HG03378 (cell line): ENCODE measurements around the gene TUG1.
A peak's percentile ranks its signal among the peaks of the same experiment; 100 is the strongest.

Experiments
- ATAC-seq: cut with Tn5 transposase; IDR thresholded peaks from one replicate; pipeline ENCODE4 v1.9.1; 2021; ENCODE audit warnings: mild to moderate bottlenecking, moderate library complexity; ENCODE audit not compliant: unreplicated experiment

TUG1 gene

DNA sequence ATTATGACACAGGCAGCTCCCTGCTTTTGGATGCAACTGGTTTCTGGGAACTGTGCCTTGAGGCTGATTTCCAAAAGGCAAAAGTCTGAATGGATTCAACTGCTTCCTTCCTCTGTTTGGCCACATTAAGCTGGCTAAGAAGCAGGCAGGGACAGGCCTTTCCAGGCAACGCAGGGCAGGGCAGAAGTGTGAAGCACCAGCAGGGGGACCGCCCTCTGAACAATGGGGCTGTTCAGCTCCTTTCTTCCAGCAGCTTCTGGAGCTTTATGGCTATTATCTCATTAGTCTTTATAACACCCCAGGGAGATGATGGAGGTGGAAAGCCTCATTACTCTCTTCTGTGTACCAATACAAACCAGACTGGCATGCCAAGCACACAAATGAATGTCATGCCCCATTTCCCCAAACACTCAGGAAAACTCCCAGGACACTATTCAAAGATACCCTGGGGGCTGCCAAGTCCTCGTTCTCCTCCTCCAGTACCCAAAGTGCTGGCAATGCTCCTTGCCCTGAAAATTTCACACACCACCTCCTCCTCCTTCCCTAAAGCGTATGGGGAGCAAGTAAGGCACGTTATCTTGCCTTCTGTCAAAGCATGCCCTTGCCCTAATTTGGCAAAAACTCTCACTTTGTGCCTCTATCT lies 21.8 kb upstream of the TUG1 start:
- no peak for ATAC-seq

DNA sequence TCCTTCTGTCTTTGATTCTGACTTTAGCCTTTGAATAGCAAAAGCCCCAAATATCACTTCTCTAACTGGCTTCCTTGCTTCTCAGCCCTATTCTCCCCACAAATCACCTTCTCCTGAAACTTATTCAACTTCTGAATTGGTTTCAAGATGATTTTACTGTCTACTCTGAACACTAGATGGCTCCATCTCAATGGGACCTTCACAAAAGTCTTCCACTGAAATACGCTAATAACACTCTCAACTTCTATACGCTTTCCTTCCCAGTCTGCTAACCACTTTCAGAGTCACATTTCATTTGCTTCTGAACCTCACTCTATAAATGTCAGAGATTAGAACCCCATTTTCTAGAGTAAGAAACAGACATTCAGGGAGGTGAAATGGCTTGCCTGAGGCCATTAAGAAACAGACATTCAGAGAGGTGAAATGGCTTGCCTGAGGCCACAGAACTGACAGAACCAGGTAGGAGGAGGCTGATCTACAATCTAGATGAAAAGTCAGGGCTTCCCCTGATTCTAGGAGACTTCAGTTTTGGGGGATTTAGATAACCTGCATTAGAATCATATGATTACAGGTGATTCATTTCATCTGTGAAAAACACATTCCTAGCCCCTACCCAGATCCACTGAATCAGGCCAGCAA lies 21.1 kb upstream of the TUG1 start:
- ATAC-seq, result no peak

DNA sequence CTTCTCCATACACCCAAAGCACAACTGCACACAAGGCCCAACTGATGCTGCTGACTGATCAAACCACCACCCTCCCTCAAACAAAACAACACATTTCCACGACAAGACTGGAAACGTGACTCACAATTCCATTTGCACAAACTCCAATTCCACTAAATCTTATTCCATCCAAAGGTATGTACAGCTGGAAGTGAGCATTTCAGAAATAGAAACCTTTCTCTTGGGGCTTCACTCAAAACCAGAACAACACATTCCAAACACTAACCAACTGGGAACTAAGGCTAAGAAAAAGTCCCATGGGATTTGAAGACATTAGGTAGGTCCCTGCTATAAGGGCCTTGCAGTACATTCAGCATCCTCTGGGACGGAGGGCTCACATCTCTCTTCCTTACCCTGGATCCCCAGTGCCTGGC lies 20.1 kb upstream of the TUG1 start:
- no peak for ATAC-seq

DNA sequence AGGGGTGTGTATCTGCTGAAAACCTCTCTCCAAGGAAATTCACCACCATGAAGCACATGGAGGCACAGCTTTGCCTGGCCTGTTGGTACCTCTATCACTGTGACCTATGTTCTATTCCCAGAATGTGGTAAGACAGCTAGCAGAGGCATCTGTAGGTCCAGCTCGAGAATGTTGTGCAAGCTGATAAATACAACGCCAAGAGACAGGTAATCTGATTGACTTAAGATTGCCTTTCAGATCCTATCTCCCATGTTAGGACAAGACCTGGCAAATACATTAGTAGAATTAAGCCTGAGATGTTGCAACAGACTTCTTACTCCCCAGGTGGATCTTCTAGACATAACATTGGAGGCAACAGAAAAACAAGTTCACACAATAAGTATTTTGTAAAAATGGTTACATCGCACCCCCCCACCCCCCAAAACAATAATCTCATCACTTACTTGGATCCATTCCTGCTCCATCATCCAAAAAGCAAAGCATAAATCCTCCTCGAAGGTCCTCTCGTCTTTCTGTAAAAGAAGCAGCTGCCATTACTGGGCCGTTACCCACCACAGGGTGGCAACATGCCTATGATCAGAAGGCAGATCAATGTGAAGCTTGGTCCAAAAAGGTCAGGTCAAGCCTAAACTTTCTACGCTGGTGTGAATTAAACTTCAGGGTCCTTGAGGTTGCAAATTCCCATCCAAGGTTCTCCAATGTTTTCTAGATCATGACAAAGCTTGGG lies 19.0 kb upstream of the TUG1 start:
- no peak for ATAC-seq

DNA sequence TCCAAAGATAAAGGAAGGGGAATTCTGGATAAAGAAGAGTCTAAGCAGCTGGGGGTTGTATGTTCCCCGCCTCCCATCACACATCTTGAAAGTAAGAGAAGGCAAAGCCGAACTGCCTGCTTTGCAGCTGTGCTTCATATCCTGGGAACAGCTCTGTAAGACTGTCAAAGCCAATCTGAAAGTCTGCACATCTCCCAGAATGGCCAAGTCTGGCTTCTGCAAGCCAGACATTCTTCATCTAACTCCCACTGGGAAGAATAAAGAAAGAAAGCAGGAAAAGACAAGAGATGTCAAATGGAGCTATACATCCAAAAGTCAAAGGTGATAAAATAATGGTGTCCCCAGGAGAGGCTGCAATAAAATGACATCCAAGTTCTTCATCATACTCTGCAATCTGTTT lies 15.9 kb upstream of the TUG1 start:
- no peak for ATAC-seq

DNA sequence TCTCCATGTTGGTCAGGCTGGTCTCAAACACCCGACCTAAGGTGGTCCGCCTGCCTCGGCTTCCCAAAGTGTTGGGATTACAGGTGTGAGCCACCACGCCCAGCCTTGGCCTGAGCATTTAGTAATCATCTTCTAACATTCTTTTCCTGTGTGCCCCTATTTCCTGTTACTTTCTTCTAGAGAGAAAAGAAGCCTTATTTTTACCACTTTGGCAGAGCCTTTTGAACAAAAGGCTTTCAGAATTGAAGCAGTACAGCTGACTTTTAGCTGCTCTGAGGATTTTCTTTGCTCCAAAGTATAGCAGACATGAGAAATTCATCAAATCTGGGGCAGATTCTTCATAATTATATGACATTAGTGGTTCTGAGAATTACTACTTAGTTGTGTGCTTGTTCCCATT lies 13.9 kb upstream of the TUG1 start:
- ATAC-seq, result no peak

DNA sequence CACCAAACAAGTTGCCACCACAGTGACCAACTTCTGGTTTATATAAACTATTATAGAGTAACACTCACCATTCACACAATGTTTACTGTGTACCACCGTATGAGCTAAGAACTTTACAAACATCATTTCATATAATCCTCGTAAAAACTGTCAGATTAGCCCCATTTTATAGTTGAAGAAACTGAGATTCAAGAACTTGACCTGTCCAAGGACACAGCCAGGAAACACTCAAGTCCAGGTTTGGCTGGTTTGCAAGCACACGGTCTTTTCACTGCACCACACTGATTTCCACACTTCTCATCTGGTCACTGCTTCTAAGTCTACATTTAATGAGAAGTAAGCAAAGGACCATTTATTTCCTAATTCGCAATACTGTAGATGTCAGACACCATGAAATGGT lies 4.2 kb upstream of the TUG1 start:
- ATAC-seq, result no peak

DNA sequence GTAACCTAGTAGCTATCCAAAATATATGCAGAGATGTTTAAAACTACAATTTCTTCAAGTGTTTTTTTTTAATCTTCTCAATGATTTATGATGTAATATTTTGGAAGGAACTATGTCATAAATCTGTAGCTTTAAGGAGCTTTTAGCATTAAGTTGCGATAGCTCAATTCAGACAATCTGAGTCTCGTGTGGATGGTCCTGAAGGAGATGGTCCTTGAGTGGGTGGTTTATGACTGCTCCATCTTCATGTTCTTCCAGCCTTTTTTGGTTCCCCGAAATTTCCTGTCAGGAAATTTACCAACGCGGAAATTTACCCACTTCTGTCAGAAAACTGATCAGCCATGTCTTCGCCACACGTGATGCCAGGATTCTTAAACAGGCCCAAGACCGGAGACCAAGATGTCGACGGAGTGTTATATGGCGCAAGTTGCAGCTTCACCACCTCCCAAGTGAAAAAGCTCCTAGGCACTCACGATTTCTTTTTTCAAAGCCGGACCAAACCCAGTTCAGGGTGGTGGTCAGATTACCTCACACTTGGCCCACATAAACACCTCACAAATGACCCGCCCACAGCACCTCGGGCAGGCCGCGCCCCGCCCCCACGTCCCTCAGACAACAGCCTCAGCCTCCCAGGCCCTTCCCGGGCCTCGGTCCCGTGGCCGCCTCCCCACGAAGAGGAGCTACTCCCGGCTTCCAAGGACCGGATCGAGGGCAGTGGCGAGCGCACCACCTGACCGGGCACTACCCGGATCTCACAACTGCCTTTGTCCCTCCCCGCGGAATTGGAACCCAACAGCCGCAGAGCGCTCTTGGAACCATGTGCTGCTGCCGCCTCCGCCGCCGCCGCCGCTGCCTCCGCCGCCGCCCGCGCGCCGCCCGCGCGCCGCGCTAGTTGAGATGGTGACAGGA lies 796 bp upstream of the TUG1 start, which contains the start of gene MORC2:
Gene MORC2, minus strand, starts transcription at position 760 of the 909 bp plus-strand sequence. CDS start 885 bp downstream, outside the sequence.
- ATAC-seq, result peak; percentile 14

DNA sequence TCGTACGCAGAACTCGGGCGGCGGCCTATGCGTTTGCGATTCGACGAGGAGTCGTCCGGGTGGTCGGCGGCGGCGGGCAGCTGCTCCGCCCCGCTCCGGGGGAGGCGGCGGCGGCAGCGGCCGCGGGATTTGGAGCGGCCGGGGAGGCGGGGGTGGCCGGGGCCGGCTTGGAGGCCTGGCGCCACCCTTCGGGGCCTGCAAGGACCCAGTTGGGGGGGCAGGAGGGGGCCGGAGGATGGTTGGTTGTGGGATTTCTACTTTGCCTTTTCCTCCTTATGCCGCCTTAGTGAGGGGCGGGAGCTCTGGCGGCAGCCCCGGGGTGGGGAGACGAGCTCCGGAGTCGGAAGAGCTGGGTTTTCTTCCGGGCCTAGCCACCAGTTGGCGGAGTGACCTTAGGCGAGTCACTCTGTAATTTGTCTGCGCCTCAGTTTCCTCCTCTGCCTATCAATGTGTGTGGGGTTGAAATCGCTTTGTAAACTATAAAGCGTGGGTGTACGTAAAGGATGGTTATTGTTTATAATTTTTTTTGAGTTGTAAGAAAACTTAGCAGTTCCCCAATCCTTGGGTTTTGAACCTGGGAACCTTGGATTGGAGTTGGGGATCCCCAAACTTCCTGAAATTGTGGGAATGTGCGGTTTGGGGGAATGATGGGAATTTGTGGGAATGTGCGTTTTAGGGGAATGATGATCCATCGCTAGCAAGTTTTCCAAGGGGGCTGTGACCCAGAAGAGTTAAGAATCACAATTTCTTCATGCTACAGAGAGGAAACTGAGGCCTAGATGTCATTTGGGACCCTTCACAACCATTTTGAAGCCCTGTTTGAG lies 679 bp downstream of the TUG1 start:
- no peak for ATAC-seq

DNA sequence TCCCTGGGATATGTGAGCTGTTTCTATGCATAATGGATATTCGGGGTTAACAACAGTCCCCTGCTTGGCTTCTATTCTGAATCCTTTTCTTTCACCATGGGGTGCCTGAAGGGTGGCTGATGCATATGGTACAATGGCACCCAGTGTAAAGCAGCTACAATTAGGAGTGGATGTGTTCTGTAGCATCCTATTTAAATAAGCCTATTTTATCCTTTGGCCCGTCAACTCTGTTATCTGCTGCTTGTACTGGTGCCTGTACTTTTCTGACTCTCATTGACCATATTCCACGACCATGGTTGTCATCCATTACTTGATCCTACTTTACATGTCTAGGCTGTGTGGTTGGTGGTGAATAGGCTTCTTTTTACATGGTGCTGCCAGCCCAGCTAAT lies 1.3 kb downstream of the TUG1 start:
- ATAC-seq, result no peak

DNA sequence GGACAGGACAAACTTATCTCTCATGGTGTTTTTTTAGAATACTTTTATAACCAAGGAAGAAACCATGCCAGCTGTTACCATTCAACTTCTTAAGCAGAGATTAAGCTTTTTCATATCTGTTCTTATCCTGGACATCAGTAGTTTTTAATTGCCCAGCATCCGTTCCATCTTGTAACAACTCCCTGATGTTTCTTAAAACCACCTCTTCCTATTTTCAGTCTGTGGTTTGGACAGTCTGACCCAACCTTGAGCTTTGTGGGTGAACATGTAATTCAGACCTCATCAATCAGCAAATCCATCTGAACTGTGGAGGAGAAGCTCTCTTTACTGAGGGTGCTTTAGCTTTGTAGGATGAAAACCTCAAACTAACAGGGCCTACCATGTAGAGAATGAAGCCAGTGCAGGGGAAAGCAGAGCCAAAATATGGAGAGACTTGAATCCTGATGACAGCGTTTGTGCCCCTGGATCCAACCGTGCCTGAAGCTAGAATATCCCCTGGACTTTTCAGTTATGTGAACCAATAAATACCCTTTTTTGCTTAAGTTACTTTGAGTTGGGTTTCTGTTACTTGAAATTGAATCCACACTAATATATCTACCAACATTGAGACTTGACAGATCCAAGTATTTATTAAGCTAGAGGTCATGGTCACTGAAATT lies 9.4 kb downstream of the TUG1 start:
- no peak for ATAC-seq

DNA sequence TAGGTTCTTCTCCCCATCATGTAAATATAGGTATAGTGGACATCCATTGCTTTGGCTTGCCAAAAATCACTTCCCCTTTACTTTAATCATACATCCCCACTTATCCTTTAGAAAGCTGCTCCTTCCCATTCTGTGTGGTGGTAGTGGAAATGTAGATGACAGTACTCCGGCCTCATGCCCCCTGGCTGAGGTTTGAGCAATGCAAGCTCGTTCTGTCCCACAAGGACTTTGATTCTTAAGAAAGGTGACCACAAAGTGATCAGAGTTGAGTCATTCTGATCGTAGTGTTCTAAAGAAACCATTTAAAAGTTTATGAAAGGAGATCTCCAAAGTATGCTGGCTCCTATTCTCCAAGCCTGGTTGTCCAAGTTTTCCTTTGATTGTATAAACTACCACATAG lies 10.9 kb downstream of the TUG1 start:
- no peak for ATAC-seq

DNA sequence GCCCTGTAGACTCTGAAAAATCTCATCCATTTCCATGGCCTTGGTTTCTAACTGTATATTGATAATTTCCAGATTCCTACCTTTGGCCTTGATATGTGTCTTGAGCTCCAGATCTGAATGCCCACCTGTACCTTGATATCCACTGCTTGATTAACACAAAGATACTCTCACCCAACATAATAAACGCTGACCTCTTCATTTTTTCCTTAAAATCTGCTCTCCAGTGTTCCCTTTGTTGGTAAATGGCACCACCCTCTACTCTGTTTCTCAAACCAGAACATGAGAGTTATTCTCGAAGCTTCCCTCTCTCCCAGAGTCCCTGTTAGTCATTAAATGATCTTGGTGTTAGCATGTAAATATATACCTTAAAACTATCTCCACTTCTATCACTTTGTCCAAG lies 13.4 kb downstream of the TUG1 start:
- ATAC-seq, result no peak

DNA sequence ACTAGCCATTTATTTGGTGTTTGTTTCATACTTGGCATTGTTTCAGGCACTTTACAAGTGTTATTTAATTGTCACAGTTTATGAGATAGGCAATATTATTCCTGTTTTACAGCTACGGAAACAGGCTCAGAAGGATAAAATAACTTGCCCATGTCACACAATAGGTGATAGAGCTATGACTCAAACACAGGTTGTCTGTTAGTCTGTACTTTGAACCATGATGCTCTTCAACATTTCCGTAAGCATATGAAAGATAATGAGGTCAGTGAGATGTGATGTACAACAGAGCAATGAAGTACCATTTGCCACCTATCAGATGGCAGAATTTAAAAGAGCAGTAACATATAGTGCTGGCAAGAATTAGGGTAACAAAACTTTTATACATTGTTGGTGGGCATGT lies 15.3 kb downstream of the TUG1 start:
- no peak for ATAC-seq

DNA sequence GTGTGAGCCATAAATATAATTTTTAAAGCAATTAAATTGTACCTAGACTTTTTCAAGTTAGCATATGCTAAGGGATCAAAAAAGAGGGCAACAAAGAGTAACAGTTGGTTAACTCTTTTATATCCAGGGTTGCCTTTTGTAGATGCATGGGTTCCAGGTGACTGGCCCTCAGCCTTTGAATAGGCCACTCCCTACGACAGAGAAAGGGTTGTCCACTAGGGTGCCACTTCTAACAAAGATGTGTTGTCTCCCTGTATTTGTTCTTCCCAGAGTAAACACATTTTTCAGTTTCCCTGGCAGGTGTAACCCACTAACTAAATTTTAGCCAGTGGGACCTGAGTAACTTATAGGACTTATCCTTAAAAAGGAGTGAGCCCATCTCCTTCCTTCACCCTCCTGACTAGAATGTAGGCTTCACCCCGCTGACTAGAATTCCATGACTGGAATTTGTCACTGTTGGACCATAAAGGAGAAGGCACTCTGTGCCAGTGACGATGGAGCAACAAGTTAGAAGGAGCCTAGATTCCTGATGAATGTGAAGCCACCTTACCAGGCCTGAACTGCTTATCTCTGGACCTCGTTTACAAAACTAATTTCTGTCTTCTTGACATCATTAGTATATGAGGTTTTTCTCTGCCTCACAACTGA lies 16.6 kb downstream of the TUG1 start:
- ATAC-seq, result no peak

DNA sequence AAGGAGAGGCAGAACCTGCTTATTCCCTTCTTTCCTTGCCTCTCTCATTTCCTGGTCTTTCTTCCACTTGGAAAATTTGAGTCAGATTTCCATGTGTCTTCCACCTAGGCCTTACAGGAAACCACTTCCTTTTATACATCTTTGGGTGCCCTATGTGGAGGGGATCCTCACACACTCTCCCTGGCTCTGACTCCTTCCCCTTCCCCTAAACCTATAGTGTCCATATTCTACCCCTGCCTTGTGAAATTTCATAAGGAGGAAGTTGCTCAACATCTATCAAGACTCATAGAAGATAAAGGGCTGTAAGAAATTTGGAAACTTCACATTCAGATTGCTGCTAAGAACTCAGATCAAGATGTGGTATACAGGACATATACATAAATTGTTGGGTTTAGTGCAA lies 20.4 kb downstream of the TUG1 start:
- no peak for ATAC-seq

DNA sequence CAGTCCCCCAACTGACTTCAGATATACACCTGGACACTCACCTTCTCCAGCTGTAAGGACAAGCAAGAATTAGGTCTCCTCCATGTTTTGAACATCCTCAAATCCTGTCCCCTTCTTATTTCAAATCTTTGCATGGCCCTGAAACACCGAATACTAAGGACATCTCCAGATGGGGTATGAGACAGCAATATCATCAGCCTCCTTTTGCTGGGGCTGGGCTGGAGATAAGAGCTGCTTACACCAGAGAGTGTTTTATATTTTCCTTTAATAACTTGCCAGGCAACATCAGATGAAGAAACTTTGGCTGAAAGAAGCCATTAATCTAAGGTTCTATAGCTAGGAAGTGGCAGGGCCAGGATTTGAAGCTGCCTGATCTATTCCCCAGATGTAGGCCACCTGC lies 21.6 kb downstream of the TUG1 start:
- no peak for ATAC-seq

DNA sequence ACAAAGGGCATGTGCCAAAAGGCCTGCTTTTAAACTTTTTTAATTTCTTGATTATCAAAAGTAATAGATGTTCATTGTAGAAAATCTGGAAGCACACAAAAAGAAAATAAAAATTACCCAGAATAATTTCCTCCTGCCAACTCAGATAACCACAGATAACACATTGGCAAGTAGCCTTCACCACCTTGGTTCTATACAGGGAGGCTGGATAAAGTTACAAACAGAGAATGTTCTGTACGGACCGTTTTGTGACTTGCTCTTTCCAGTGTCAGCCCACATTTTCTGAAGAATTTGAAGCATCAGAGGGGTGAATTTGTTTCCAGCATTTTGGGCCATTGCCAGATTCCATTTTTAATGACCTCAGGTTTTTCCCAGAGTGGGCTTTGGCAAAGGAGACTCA lies 23.5 kb downstream of the TUG1 start:
- no peak for ATAC-seq

DNA sequence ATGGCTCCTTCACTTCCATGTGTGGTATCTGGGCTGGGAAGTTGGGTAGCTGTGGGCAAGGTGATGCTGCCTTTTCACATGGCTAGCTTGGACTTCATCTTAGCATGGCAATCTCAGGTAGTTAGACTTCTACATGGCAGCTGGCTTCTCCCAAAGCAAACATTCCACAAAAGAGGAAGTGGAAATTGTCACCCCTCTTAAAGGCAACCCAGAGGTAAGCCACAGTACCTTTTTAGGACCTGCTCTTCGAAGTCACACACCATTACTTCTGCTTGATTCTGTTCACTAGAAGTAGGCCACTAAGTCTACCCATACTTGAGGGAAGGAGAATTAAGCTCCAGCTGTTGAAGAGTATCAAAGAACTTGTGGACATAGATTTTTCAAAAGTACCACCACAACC lies 25.9 kb downstream of the TUG1 start:
- ATAC-seq, result no peak
